ENCODE measurements around the gene VEGFD.
A peak's percentile ranks its signal among the peaks of the same experiment; 100 is the strongest.

VEGFD gene

GRCh38 chrX:15301924-15302323 lies 82.3 kb downstream of the VEGFD start:
- no peak for DNase-seq (ENCODE audit: low spot score)

GRCh38 chrX:15299941-15300851 lies 84.0 kb downstream of the VEGFD start:
- peak; percentile 16 for DNase-seq (ENCODE audit: low spot score)

GRCh38 chrX:15298780-15299179 lies 85.4 kb downstream of the VEGFD start:
- no peak for DNase-seq (ENCODE audit: low spot score)

DNA sequence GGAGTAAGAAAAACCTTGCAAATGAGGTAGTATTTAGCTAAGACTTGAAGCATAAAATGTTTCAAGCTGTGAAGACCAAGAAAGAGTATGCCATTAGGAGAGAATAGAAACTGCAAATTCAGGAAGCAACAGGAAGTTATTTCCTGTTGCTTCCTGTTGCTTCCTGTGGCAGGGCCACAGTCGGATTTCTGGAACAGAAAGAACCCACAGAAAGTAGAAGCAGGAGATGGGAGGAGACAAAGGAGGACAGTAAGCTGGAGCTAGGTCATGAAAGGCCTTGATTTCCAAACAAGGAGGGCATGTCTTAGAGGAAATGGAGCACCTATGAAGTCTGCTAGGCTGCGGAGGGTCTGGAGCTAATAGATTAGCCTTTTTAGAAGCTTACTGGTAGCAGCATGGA lies 86.0 kb downstream of the VEGFD start:
- no peak for DNase-seq (ENCODE audit: low spot score)

All from iPS-NIHi11 (cell line).